Nephron progenitor cell (in vitro differentiated cells): ENCODE data around the gene RPS3.

Experiments
- DNase-seq: peaks from one replicate; pipeline ENCODE4 v3.0.0; 2021
- H3K27ac Mint-ChIP-seq: 2 replicates; pipeline ENCODE4 v1.8.0; 2021; ENCODE audit warnings: mild to moderate bottlenecking, moderate library complexity, mixed read lengths
- H3K27me3 Mint-ChIP-seq: 2 replicates; pipeline ENCODE4 v1.8.0; 2021; ENCODE audit warnings: mild to moderate bottlenecking, low read depth, mixed read lengths; ENCODE audit not compliant: poor library complexity
- H3K36me3 Mint-ChIP-seq: 2 replicates; pipeline ENCODE4 v1.8.0; 2021; ENCODE audit warnings: low read depth, mixed read lengths
- H3K4me1 Mint-ChIP-seq: 2 replicates; pipeline ENCODE4 v1.8.0; 2021; ENCODE audit warnings: mixed read lengths
- H3K4me3 Mint-ChIP-seq: 2 replicates; pipeline ENCODE4 v1.8.0; 2021; ENCODE audit warnings: mild to moderate bottlenecking, moderate library complexity, mixed read lengths
- H3K9me3 Mint-ChIP-seq: 2 replicates; pipeline ENCODE4 v1.8.0; 2021; ENCODE audit warnings: mild to moderate bottlenecking, moderate library complexity, mixed read lengths
- TF ChIP-seq, protein P1 (sequence below): fragments of 200-600 bp; sonication (generic); IDR thresholded peaks from 2 replicates; pipeline ENCODE4 v1.5.0; 2021; ENCODE audit warnings: antibody characterized with exemption

RPS3 gene

DNA sequence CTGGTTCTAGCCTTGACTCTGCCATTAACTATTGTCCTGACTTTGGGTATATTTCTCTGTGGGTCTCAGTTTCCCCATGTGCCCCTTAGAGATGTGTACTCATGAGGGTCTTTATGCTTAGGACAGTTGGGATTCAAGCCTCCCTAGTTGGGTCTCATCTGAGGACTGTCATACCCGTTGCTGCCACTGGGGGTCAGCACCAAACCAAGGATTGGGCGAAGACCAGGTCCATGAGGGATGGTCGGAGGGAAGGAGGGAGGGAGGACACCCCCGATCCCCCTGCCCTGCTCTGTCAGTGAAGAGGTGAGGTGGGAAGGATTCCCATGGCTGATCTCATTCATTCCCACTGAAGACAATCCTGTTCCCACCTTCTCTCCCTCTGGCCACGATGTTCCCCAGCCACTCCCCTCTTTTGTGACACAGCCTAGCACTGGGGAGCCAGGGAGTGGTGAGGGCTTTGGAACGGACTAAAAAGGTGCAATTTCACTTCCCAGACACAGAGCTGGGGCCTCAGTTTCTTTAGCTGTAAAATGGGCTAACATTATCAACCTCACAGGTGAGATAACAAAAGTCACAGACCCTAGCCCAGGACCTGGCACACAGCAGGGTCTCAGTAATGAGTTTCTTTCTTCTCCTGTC, 46.1 kb downstream of the RPS3 start:
- Mint-ChIP-seq H3K4me3 (no peak overlapping the region), H3K9me3 (no peaks in the 10 kb centered on the region), H3K27me3 (peaks cover 49% of the 10 kb centered on the region), H3K36me3 (no peaks in the 10 kb centered on the region), H3K4me1 (peaks cover 45% of the 10 kb centered on the region), H3K27ac (no peak overlapping the region)
- DNase-seq = peak; percentile 91
- TF ChIP-seq, protein P1, sequence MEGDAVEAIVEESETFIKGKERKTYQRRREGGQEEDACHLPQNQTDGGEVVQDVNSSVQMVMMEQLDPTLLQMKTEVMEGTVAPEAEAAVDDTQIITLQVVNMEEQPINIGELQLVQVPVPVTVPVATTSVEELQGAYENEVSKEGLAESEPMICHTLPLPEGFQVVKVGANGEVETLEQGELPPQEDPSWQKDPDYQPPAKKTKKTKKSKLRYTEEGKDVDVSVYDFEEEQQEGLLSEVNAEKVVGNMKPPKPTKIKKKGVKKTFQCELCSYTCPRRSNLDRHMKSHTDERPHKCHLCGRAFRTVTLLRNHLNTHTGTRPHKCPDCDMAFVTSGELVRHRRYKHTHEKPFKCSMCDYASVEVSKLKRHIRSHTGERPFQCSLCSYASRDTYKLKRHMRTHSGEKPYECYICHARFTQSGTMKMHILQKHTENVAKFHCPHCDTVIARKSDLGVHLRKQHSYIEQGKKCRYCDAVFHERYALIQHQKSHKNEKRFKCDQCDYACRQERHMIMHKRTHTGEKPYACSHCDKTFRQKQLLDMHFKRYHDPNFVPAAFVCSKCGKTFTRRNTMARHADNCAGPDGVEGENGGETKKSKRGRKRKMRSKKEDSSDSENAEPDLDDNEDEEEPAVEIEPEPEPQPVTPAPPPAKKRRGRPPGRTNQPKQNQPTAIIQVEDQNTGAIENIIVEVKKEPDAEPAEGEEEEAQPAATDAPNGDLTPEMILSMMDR = peak; percentile 95

GRCh38 chr11:75447415-75447814, 48.1 kb downstream of the RPS3 start:
- H3K27ac Mint-ChIP-seq = no peak overlapping the region
- no peak for DNase-seq
- H3K9me3 Mint-ChIP-seq = no peaks in the 10 kb centered on the region
- peaks cover 62% of the 10 kb centered on the region for H3K27me3 Mint-ChIP-seq
- no peak overlapping the region for H3K4me3 Mint-ChIP-seq
- peaks cover 25% of the 10 kb centered on the region for H3K4me1 Mint-ChIP-seq
- TF ChIP-seq, protein P1 = no peak
- no peaks in the 10 kb centered on the region for H3K36me3 Mint-ChIP-seq

- Mint-ChIP-seq H3K27ac (no peak overlapping the region), H3K27me3 (peaks cover 62% of the 10 kb centered on the region), H3K9me3 (no peaks in the 10 kb centered on the region), H3K4me1 (peaks cover 7% of the 10 kb centered on the region), H3K4me3 (no peak overlapping the region), H3K36me3 (no peaks in the 10 kb centered on the region)
- TF ChIP-seq, protein P1 = no peak
- DNase-seq = no peak
These were observed 50.0 kb downstream of the RPS3 start for GRCh38 chr11:75449271-75449670.

DNA sequence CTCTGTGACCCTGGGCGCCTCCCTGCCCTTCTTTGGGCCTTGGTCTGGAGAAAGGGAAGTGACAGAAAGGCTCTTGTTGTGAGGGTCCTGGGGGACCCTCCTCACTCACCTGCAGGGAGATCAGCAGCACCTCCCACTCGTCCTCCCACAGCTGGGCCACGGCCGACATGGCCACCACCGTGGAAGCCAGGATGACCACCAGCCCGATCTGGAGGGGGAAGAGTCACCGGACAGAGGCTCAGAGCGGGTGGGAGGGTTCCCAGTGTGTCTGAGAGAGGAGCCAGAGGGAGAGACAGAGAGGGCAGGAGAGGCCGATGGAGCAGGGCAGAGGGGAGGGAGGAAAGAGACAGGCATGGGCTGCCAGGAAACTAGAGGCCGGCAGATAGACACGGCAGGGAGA, 50.5 kb downstream of the RPS3 start:
- Mint-ChIP-seq H3K9me3 (no peaks in the 10 kb centered on the region), H3K27ac (no peak overlapping the region), H3K36me3 (no peaks in the 10 kb centered on the region), H3K27me3 (peaks cover 61% of the 10 kb centered on the region), H3K4me1 (peaks cover 11% of the 10 kb centered on the region), H3K4me3 (no peak overlapping the region)
- DNase-seq = no peak
- TF ChIP-seq, protein P1 = no peak

DNA sequence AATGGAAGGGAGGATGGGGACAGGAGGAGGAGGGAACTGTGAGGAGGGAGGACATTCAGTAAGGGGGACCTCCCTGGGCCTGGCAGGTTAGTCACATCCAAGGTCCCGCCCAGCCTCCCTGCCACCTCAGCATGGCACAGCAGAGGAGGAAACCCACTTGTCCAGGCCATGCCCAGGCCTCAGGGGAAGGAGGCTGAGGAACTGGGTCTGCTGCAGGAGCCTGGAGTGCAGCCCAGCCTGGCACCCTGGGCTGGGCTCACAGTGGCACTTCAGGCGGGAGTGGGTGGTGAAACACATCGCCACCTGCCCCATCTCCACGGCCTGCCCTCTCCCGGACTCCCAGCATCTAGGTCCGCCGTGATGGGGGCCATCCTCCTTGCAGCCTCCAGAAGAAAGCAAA, 50.9 kb downstream of the RPS3 start:
- Mint-ChIP-seq H3K4me3 (no peak overlapping the region), H3K27ac (no peak overlapping the region), H3K27me3 (peaks cover 56% of the 10 kb centered on the region), H3K9me3 (no peaks in the 10 kb centered on the region), H3K36me3 (no peaks in the 10 kb centered on the region), H3K4me1 (peaks cover 8% of the 10 kb centered on the region)
- DNase-seq = no peak
- TF ChIP-seq, protein P1 = no peak
